GM12872 (cell line): Measurements from ENCODE around the gene DKKL1.

Source experiments
- CTCF ChIP-seq: IDR thresholded peaks from 3 replicates; pipeline ENCODE4 v1.5.1; 2011; ENCODE audit warnings: low read depth, mild to moderate bottlenecking, low read length, moderate library complexity; ENCODE audit not compliant: insufficient read depth

Gene DKKL1

GRCh38 chr19:49418511-49418910 is 54.8 kb downstream of the DKKL1 start:
- no peak for TF ChIP-seq CTCF

- no peak for TF ChIP-seq CTCF
These were observed 55.5 kb downstream of the DKKL1 start for GRCh38 chr19:49419173-49419572.

- TF ChIP-seq CTCF = no peak
These were observed 56.5 kb downstream of the DKKL1 start for GRCh38 chr19:49420227-49420626.

GRCh38 chr19:49421039-49421877 is 57.6 kb downstream of the DKKL1 start:
- no peak for TF ChIP-seq CTCF

GRCh38 chr19:49421878-49422202 is 58.2 kb downstream of the DKKL1 start:
- no peak for TF ChIP-seq CTCF

GRCh38 chr19:49422407-49423070 is 58.9 kb downstream of the DKKL1 start:
- peak; percentile 45; the same call in 2 of the 3 replicates for TF ChIP-seq CTCF

GRCh38 chr19:49423071-49423984 is 59.7 kb downstream of the DKKL1 start, which contains the start of gene PTH2:
PTH2 (minus strand) TSS chr19:49423441; CDS start chr19:49423339, 102 bp downstream.
- TF ChIP-seq CTCF = no peak
